ENCODE data around the gene CALD1. TPM values are rescaled to one million over a fixed set of nuclear protein-coding genes. Genes with fewer than 3 reads are reported as not detected.

The CALD1 gene
- total RNA-seq, 6 experiments from 2014 or later = 1,066 to 1,726 (median 1,102) TPM

DNA sequence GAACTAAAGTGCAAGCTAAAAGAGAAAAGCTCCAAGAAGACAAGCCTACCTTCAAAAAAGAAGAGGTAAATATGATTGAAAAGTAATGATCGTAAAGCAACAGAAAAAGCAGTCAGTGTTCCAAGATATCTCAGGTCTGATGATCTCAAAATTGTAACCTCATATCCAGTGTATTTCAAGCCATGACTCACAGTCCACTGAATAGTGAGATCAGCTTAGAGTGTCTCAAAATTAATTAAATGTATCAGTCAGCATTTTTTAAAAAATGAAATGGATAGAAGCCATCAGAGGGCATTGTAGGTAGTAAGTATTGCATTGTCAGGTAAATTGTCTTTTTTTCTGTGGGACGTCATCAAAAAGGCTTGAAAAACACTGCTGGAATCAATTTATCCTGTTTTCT, 156.3 kb downstream of the CALD1 start:
- TF ChIP-seq, protein P1, sequence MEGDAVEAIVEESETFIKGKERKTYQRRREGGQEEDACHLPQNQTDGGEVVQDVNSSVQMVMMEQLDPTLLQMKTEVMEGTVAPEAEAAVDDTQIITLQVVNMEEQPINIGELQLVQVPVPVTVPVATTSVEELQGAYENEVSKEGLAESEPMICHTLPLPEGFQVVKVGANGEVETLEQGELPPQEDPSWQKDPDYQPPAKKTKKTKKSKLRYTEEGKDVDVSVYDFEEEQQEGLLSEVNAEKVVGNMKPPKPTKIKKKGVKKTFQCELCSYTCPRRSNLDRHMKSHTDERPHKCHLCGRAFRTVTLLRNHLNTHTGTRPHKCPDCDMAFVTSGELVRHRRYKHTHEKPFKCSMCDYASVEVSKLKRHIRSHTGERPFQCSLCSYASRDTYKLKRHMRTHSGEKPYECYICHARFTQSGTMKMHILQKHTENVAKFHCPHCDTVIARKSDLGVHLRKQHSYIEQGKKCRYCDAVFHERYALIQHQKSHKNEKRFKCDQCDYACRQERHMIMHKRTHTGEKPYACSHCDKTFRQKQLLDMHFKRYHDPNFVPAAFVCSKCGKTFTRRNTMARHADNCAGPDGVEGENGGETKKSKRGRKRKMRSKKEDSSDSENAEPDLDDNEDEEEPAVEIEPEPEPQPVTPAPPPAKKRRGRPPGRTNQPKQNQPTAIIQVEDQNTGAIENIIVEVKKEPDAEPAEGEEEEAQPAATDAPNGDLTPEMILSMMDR (IDR thresholded peaks at IDR 0.05) = no peak
- peaks cover 100% of the 10 kb centered on the region for H3K36me3 Mint-ChIP-seq (ENCODE audit: low read depth)
- H3K9me3 Mint-ChIP-seq = peaks cover 45% of the 10 kb centered on the region
- peak overlapping the region; percentile 41; the same call in 1 of the 2 replicates for H3K4me3 Mint-ChIP-seq
- DNase-seq = no peak
- peaks cover 100% of the 10 kb centered on the region for H3K4me1 Mint-ChIP-seq (ENCODE audit: low read depth)
- peak overlapping the region; percentile 70 for H3K27ac Mint-ChIP-seq
- peaks cover 83% of the 10 kb centered on the region for H3K27me3 Mint-ChIP-seq (ENCODE audit: insufficient read depth)

DNA sequence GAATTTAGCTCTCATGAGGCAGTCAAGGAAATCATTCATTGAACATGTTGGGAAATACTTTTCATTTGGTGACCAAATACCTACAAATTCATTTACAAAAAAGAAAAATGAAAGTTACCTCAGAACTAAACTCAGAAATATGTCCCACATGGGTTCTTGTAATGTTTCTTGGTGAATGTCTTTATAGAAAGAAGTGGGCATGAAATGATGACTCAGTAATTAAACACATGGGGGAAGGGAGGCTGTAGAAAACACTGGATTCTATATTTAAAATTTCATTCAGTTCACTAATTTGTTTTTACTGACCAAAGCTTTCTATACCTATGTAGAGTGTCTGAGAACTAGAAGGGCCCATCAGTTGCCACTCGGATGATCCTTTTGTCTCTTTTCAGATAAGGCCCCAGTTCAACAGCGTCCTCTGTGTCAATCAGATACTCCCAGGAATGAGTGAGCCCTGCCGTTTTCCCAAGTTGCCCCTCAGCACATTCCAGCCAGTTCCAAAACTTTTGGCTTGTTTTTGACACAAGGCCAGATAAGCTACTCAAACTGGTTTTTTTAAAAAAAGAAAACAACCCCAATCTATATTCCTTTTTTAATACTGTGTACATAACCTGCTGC, 157.6 kb downstream of the CALD1 start:
- Mint-ChIP-seq H3K36me3 (ENCODE audit: low read depth) (peaks cover 100% of the 10 kb centered on the region), H3K9me3 (peaks cover 53% of the 10 kb centered on the region), H3K27ac (peak overlapping the region; percentile 70), H3K4me3 (peak overlapping the region; percentile 18; the same call in 1 of the 2 replicates), H3K27me3 (ENCODE audit: insufficient read depth) (peaks cover 74% of the 10 kb centered on the region), H3K4me1 (ENCODE audit: low read depth) (peaks cover 100% of the 10 kb centered on the region)
- TF ChIP-seq, protein P1 (IDR thresholded peaks at IDR 0.05) = no peak
- DNase-seq = no peak

DNA sequence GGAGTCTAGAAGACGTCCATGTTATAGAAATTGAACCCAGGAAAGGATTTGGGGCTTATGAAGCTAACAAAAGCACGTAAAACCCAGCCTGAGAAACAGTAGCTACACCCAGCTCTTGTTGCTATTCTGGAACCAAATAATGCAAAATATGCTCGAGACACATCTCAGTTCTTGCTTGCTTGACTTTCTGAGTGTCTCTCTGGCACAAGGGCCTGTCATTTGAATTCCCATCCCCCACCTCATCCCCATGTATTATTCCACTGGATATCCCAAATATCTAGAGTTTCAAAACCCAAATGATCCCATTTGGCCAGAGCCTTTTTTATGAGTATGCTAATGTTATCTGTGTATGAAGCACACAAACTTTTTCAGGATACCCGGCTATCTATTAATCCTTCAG, 158.7 kb downstream of the CALD1 start:
- Mint-ChIP-seq H3K9me3 (peaks cover 47% of the 10 kb centered on the region), H3K27me3 (ENCODE audit: insufficient read depth) (peaks cover 72% of the 10 kb centered on the region), H3K36me3 (ENCODE audit: low read depth) (peaks cover 96% of the 10 kb centered on the region), H3K4me1 (ENCODE audit: low read depth) (peaks cover 97% of the 10 kb centered on the region), H3K4me3 (peak overlapping the region; percentile 44; the same call in 1 of the 2 replicates), H3K27ac (peak overlapping the region; percentile 70)
- TF ChIP-seq, protein P1 (IDR thresholded peaks at IDR 0.05) = no peak
- DNase-seq = no peak

DNA sequence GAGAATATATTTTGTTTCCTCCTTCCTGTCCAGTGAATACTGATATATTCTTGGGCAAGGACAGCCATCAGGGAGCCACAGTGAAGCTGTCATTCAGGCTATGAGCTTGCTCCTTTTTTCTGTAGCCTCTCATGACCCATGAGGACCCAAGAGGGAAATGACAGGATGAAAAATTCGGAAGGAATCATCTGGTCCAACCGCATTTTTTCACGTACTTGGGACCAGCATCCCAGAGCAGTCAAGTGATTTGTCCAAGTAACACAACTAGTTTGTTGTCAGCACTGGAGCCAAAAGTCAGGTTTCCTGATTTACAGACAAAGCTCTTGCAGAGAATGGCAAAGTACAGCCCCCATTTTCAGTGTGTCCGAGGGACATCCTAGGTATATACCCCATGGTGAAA, 159.7 kb downstream of the CALD1 start:
- Mint-ChIP-seq H3K27ac (peak overlapping the region; percentile 70), H3K4me3 (peak overlapping the region; percentile 44; the same call in 1 of the 2 replicates), H3K27me3 (ENCODE audit: insufficient read depth) (peaks cover 66% of the 10 kb centered on the region), H3K36me3 (ENCODE audit: low read depth) (peaks cover 86% of the 10 kb centered on the region), H3K9me3 (peaks cover 42% of the 10 kb centered on the region; the same call in 1 of the 2 replicates), H3K4me1 (ENCODE audit: low read depth) (peaks cover 88% of the 10 kb centered on the region)
- TF ChIP-seq, protein P1 (IDR thresholded peaks at IDR 0.05) = no peak
- DNase-seq = no peak

DNA sequence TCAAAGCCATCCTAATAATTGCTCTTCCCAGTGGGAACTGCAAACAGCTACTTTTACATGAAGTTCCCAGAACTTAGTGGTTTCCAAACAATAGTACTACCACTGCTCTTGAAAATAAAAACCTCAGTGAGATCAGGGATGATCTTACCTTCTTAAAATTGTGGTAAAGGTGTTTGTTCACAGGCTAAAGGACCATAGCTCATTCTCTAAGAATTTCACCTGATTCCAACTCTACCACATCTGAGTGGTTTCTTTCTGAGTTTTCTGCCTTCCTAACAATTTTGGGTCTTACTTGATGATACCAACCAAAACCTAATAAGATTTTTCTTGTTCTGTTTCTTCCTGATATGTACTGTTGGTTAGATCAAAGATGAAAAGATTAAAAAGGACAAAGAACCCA, 161.3 kb downstream of the CALD1 start:
- Mint-ChIP-seq H3K4me1 (ENCODE audit: low read depth) (peaks cover 85% of the 10 kb centered on the region), H3K36me3 (ENCODE audit: low read depth) (peaks cover 82% of the 10 kb centered on the region), H3K27me3 (ENCODE audit: insufficient read depth) (peaks cover 54% of the 10 kb centered on the region), H3K9me3 (peaks cover 36% of the 10 kb centered on the region; the same call in 1 of the 2 replicates), H3K27ac (peak overlapping the region; percentile 79), H3K4me3 (peak overlapping the region; percentile 73; the same call in 1 of the 2 replicates)
- TF ChIP-seq, protein P1 (IDR thresholded peaks at IDR 0.05) = no peak
- DNase-seq = no peak
